SJSA1 (cell line): Measurements from ENCODE around the gene GSK3B. TPM values are rescaled to one million over a fixed set of nuclear protein-coding genes. Genes with fewer than 3 reads are reported as not detected.
"Not testable (repeated sequence)": the region's sequence is repeated elsewhere in the genome, so short reads cannot be mapped to it uniquely, and the experiment has no call there.

ENCODE experiments used
- DNase-seq, 2 experiments: peaks; one replicate each; pipeline ENCODE4 v3.0.0-alpha.2; 2015 to 2020; ENCODE audit warnings: low spot score in 2 of 2, low read depth in 1 of 2
- H3K27ac ChIP-seq: fragments of 250-450 bp; sonication (Bioruptor Pico); 2 replicates; pipeline ENCODE4 v1.5.1; 2020; ENCODE audit warnings: mild to moderate bottlenecking, moderate library complexity
- H3K27me3 ChIP-seq: fragments of 250-450 bp; sonication (Bioruptor Pico); replicated peaks from 2 replicates; pipeline ENCODE4 v1.5.1; 2020; ENCODE audit warnings: mild to moderate bottlenecking, moderate library complexity
- H3K36me3 ChIP-seq: fragments of 250-450 bp; sonication (Bioruptor Pico); 2 replicates; pipeline ENCODE4 v1.5.1; 2020; ENCODE audit warnings: mild to moderate bottlenecking
- H3K4me1 ChIP-seq: fragments of 250-450 bp; sonication (Bioruptor Pico); replicated peaks from 2 replicates; pipeline ENCODE4 v1.6.1; 2021; ENCODE audit warnings: mild to moderate bottlenecking
- H3K4me3 ChIP-seq: fragments of 250-450 bp; sonication (Bioruptor Pico); 2 replicates; pipeline ENCODE4 v1.5.1; 2020; ENCODE audit warnings: mild to moderate bottlenecking
- H3K9me3 ChIP-seq: fragments of 250-450 bp; sonication (Bioruptor Pico); replicated peaks from 2 replicates; pipeline ENCODE4 v1.5.1; 2020; ENCODE audit warnings: mild to moderate bottlenecking
- total RNA-seq: library from RNA; depleted of rRNA; stranded (reverse); fragments of >200 nt; shearing (Covaris generic); gene quantifications from 2 replicates; pipeline ENCODE4 v1.2.3, GENCODE V29; 2014

Gene GSK3B
- total RNA-seq, 1 experiment from 2014 or later, result 45.5 TPM

GRCh38 chr3:120033596-120033995 is 60.7 kb downstream of the GSK3B start:
- no peak for DNase-seq
- Histone ChIP-seq H3K4me1 (no peaks in the 10 kb centered on the region), H3K9me3 (no peaks in the 10 kb centered on the region; the same call in 1 of the 2 replicates), H3K4me3 (no peak overlapping the region), H3K36me3 (no peaks in the 10 kb centered on the region), H3K27me3 (no peaks in the 10 kb centered on the region), H3K27ac (no peak overlapping the region)

GRCh38 chr3:120031561-120031960 is 62.7 kb downstream of the GSK3B start:
- no peak overlapping the region for H3K4me3 ChIP-seq
- no peak overlapping the region for H3K27ac ChIP-seq
- H3K36me3 ChIP-seq, result 0 out of 2 replicates have a peak, but pooled peaks cover 3% of the 10 kb centered on the region
- DNase-seq, result no peak
- H3K4me1 ChIP-seq, result no peaks in the 10 kb centered on the region
- H3K9me3 ChIP-seq, result no peaks in the 10 kb centered on the region; the same call in 1 of the 2 replicates
- no peaks in the 10 kb centered on the region for H3K27me3 ChIP-seq

GRCh38 chr3:120029749-120030148 is 64.5 kb downstream of the GSK3B start:
- Histone ChIP-seq H3K27me3 (no peaks in the 10 kb centered on the region), H3K4me3 (no peak overlapping the region), H3K36me3 (0 out of 2 replicates have a peak, but pooled peaks cover 3% of the 10 kb centered on the region), H3K9me3 (no peaks in the 10 kb centered on the region; the same call in 1 of the 2 replicates), H3K27ac (no peak overlapping the region), H3K4me1 (no peaks in the 10 kb centered on the region)
- no peak for DNase-seq

- DNase-seq, result no peak
- H3K4me1 ChIP-seq, result no peaks in the 10 kb centered on the region
- H3K4me3 ChIP-seq, result no peak overlapping the region
- H3K27ac ChIP-seq, result no peak overlapping the region
- H3K9me3 ChIP-seq, result no peaks in the 10 kb centered on the region; the same call in 1 of the 2 replicates
- 0 out of 2 replicates have a peak, but pooled peaks cover 8% of the 10 kb centered on the region for H3K36me3 ChIP-seq
- H3K27me3 ChIP-seq, result no peaks in the 10 kb centered on the region
These were observed 65.8 kb downstream of the GSK3B start for GRCh38 chr3:120028271-120029047.

- 0 out of 2 replicates have a peak, but pooled peaks cover 8% of the 10 kb centered on the region for H3K36me3 ChIP-seq
- no peak overlapping the region for H3K27ac ChIP-seq
These were observed 67.0 kb downstream of the GSK3B start for GRCh38 chr3:120027226-120027625.

GRCh38 chr3:120025520-120025919 is 68.7 kb downstream of the GSK3B start:
- peaks cover 10% of the 10 kb centered on the region; the same call in 1 of the 2 replicates for H3K36me3 ChIP-seq
- H3K27ac ChIP-seq, result no peak overlapping the region
- 0 out of 2 replicates have a peak, but pooled peaks cover 4% of the 10 kb centered on the region for H3K4me1 ChIP-seq
- no peak overlapping the region for H3K4me3 ChIP-seq
- no peaks in the 10 kb centered on the region for H3K9me3 ChIP-seq
- DNase-seq, result no peak
- H3K27me3 ChIP-seq, result no peaks in the 10 kb centered on the region

More at GRCh38 chr3:120027226-120027625, 67.0 kb downstream of the GSK3B start:
- Histone ChIP-seq H3K27me3 (no peaks in the 10 kb centered on the region), H3K4me3 (no peak overlapping the region), H3K4me1 (no peaks in the 10 kb centered on the region), H3K9me3 (no peaks in the 10 kb centered on the region)
- DNase-seq, result no peak

- 0 out of 2 replicates have a peak, but pooled peaks cover 4% of the 10 kb centered on the region for H3K4me1 ChIP-seq
- peaks cover 13% of the 10 kb centered on the region; the same call in 1 of the 2 replicates for H3K36me3 ChIP-seq
- no peak overlapping the region for H3K27ac ChIP-seq
- no peaks in the 10 kb centered on the region for H3K27me3 ChIP-seq
- DNase-seq, result no peak
- no peak overlapping the region for H3K4me3 ChIP-seq
- H3K9me3 ChIP-seq, result no peaks in the 10 kb centered on the region
These were observed 70.1 kb downstream of the GSK3B start for GRCh38 chr3:120024103-120024502.

- H3K27ac ChIP-seq, result no peak overlapping the region
- H3K9me3 ChIP-seq, result no peaks in the 10 kb centered on the region
- 0 out of 2 replicates have a peak, but pooled peaks cover 4% of the 10 kb centered on the region for H3K4me1 ChIP-seq
- H3K27me3 ChIP-seq, result no peaks in the 10 kb centered on the region
- no peak for DNase-seq
- H3K36me3 ChIP-seq, result peaks cover 10% of the 10 kb centered on the region; the same call in 1 of the 2 replicates
- H3K4me3 ChIP-seq, result no peak overlapping the region
These were observed 71.5 kb downstream of the GSK3B start for GRCh38 chr3:120022729-120023128.

- no peak for DNase-seq
- H3K9me3 ChIP-seq, result no peaks in the 10 kb centered on the region
- H3K27me3 ChIP-seq, result no peaks in the 10 kb centered on the region
- H3K4me3 ChIP-seq, result no peak overlapping the region
- H3K4me1 ChIP-seq, result 0 out of 2 replicates have a peak, but pooled peaks cover 4% of the 10 kb centered on the region
- H3K27ac ChIP-seq, result no peak overlapping the region
- peaks cover 10% of the 10 kb centered on the region for H3K36me3 ChIP-seq
These were observed 72.7 kb downstream of the GSK3B start for GRCh38 chr3:120021523-120021922.

- H3K9me3 ChIP-seq, result no peaks in the 10 kb centered on the region
- peaks cover 10% of the 10 kb centered on the region for H3K4me1 ChIP-seq
- H3K4me3 ChIP-seq, result no peak overlapping the region
- no peak for DNase-seq
- H3K27ac ChIP-seq, result no peak overlapping the region
- H3K27me3 ChIP-seq, result no peaks in the 10 kb centered on the region
- H3K36me3 ChIP-seq, result peaks cover 5% of the 10 kb centered on the region
These were observed 75.9 kb downstream of the GSK3B start for GRCh38 chr3:120018299-120018698.

- Histone ChIP-seq H3K27ac (no peak overlapping the region), H3K9me3 (no peaks in the 10 kb centered on the region), H3K36me3 (peaks cover 5% of the 10 kb centered on the region), H3K4me3 (no peak overlapping the region), H3K4me1 (peaks cover 15% of the 10 kb centered on the region), H3K27me3 (no peaks in the 10 kb centered on the region)
- DNase-seq, result no peak
These were observed 76.6 kb downstream of the GSK3B start for GRCh38 chr3:120017692-120018091.

- Histone ChIP-seq H3K27me3 (no peaks in the 10 kb centered on the region), H3K4me1 (peaks cover 11% of the 10 kb centered on the region), H3K36me3 (no peaks in the 10 kb centered on the region; the same call in 1 of the 2 replicates), H3K4me3 (no peak overlapping the region), H3K27ac (no peak overlapping the region), H3K9me3 (no peaks in the 10 kb centered on the region)
- peak in 1 of 2 experiments; percentile 33 for DNase-seq
These were observed 80.8 kb downstream of the GSK3B start for GRCh38 chr3:120013481-120013880.

- H3K27me3 ChIP-seq, H3K9me3 ChIP-seq, H3K4me1 ChIP-seq, H3K27ac ChIP-seq, H3K4me3 ChIP-seq, DNase-seq, H3K36me3 ChIP-seq: not testable (repeated sequence)
These were observed 88.5 kb downstream of the GSK3B start for GRCh38 chr3:120005741-120006140.

GRCh38 chr3:120004008-120004498 is 90.2 kb downstream of the GSK3B start:
- not testable (repeated sequence) for H3K9me3 ChIP-seq, H3K4me1 ChIP-seq, H3K4me3 ChIP-seq, H3K27me3 ChIP-seq, H3K27ac ChIP-seq
- H3K36me3 ChIP-seq, result peaks cover 10% of the 10 kb centered on the region
- DNase-seq, result peak; percentile 7 to 47
